ENCODE measurements around the gene ANXA8L1.
"Not testable (repeated sequence)": the region's sequence is repeated elsewhere in the genome, so short reads cannot be mapped to it uniquely, and the experiment has no call there.

DNA sequence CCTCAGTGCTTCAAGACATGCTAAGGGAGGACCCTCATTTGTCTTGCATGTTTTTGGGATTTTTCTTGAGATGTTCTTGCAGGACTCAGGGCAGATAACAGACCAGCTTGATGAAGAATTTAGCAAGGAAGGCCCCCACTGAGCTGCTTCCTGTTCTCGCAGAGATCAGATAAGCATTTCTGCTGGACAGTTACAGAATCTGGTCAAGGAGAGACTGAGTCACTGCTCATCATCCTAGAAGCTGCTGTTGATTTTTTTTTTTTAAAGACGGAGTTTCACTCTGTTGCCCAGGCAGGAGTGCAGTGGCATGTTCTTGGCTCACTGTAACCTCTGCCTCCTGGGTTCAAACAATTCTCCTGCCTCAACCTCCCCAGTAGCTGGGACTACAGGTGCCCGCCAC lies 1.2 kb upstream of the ANXA8L1 start:
- not testable (repeated sequence) for TF ChIP-seq ZNF660 (tag by site-specific recombination; IDR thresholded peaks at IDR 0.05); ZEB2 (tag by site-specific recombination; IDR thresholded peaks at IDR 0.05); TCF7L2 (IDR thresholded peaks at IDR 0.05; ENCODE audit: borderline replicate concordance, low read depth, low read length); ZNF416 (tag by site-specific recombination; IDR thresholded peaks at IDR 0.05); ZNF521 (tag by site-specific recombination; IDR thresholded peaks at IDR 0.05); ZNF585B (tag by site-specific recombination; IDR thresholded peaks at IDR 0.05)
- TF ChIP-seq, protein P1, sequence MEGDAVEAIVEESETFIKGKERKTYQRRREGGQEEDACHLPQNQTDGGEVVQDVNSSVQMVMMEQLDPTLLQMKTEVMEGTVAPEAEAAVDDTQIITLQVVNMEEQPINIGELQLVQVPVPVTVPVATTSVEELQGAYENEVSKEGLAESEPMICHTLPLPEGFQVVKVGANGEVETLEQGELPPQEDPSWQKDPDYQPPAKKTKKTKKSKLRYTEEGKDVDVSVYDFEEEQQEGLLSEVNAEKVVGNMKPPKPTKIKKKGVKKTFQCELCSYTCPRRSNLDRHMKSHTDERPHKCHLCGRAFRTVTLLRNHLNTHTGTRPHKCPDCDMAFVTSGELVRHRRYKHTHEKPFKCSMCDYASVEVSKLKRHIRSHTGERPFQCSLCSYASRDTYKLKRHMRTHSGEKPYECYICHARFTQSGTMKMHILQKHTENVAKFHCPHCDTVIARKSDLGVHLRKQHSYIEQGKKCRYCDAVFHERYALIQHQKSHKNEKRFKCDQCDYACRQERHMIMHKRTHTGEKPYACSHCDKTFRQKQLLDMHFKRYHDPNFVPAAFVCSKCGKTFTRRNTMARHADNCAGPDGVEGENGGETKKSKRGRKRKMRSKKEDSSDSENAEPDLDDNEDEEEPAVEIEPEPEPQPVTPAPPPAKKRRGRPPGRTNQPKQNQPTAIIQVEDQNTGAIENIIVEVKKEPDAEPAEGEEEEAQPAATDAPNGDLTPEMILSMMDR (tag by site-specific recombination; IDR thresholded peaks at IDR 0.05): not testable (repeated sequence)
- TF ChIP-seq, protein P2, sequence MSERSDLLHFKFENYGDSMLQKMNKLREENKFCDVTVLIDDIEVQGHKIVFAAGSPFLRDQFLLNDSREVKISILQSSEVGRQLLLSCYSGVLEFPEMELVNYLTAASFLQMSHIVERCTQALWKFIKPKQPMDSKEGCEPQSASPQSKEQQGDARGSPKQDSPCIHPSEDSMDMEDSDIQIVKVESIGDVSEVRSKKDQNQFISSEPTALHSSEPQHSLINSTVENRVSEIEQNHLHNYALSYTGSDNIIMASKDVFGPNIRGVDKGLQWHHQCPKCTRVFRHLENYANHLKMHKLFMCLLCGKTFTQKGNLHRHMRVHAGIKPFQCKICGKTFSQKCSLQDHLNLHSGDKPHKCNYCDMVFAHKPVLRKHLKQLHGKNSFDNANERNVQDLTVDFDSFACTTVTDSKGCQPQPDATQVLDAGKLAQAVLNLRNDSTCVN (tag by site-specific recombination; optimal IDR thresholded peaks at IDR 0.05): not testable (repeated sequence)

All from HEK293 (cell line).